A549 (cell line): ENCODE results near the gene SRGAP2.
"Not testable (repeated sequence)": the region's sequence is repeated elsewhere in the genome, so short reads cannot be mapped to it uniquely, and the experiment has no call there.

Source experiments
- CTCF ChIP-seq: fragments of >200 bp; sonication (Bioruptor Twin); formaldehyde crosslinking; IDR thresholded peaks from 3 replicates; pipeline ENCODE4 v1.5.1; 2016
- JUNB ChIP-seq: fragments of >200 bp; sonication (Bioruptor Twin); formaldehyde crosslinking; IDR thresholded peaks from 2 replicates; pipeline ENCODE4 v1.6.1; 2016
- RCOR1 ChIP-seq: fragments of 150-350 bp; IDR thresholded peaks from 2 replicates; pipeline ENCODE4 v1.6.1; 2014; ENCODE audit warnings: antibody characterized with exemption, low read length, low read depth
- USF2 ChIP-seq: fragments of 450-650 bp; IDR thresholded peaks from 2 replicates; pipeline ENCODE4 v1.6.1; 2014; ENCODE audit warnings: antibody characterized with exemption
- TF ChIP-seq, protein P1 (sequence below): fragments of 200-600 bp; sonication (generic); IDR thresholded peaks from 2 replicates; pipeline ENCODE4 v1.6.1; 2016; ENCODE audit warnings: antibody characterized with exemption, mild to moderate bottlenecking, moderate library complexity
- TF ChIP-seq, protein P2 (sequence below): fragments of >200 bp; sonication (Bioruptor Twin); formaldehyde crosslinking; IDR thresholded peaks from 3 replicates; pipeline ENCODE4 v1.6.1; 2016

GRCh38 chr1:206173110-206173719 is 30.1 kb upstream of the SRGAP2 start:
- not testable (repeated sequence) for TF ChIP-seq CTCF, USF2, JUNB, RCOR1
- TF ChIP-seq, protein P1, sequence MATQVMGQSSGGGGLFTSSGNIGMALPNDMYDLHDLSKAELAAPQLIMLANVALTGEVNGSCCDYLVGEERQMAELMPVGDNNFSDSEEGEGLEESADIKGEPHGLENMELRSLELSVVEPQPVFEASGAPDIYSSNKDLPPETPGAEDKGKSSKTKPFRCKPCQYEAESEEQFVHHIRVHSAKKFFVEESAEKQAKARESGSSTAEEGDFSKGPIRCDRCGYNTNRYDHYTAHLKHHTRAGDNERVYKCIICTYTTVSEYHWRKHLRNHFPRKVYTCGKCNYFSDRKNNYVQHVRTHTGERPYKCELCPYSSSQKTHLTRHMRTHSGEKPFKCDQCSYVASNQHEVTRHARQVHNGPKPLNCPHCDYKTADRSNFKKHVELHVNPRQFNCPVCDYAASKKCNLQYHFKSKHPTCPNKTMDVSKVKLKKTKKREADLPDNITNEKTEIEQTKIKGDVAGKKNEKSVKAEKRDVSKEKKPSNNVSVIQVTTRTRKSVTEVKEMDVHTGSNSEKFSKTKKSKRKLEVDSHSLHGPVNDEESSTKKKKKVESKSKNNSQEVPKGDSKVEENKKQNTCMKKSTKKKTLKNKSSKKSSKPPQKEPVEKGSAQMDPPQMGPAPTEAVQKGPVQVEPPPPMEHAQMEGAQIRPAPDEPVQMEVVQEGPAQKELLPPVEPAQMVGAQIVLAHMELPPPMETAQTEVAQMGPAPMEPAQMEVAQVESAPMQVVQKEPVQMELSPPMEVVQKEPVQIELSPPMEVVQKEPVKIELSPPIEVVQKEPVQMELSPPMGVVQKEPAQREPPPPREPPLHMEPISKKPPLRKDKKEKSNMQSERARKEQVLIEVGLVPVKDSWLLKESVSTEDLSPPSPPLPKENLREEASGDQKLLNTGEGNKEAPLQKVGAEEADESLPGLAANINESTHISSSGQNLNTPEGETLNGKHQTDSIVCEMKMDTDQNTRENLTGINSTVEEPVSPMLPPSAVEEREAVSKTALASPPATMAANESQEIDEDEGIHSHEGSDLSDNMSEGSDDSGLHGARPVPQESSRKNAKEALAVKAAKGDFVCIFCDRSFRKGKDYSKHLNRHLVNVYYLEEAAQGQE = not testable (repeated sequence)
- TF ChIP-seq, protein P2, sequence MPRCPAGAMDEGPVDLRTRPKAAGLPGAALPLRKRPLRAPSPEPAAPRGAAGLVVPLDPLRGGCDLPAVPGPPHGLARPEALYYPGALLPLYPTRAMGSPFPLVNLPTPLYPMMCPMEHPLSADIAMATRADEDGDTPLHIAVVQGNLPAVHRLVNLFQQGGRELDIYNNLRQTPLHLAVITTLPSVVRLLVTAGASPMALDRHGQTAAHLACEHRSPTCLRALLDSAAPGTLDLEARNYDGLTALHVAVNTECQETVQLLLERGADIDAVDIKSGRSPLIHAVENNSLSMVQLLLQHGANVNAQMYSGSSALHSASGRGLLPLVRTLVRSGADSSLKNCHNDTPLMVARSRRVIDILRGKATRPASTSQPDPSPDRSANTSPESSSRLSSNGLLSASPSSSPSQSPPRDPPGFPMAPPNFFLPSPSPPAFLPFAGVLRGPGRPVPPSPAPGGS = not testable (repeated sequence)
